Astrocyte of the cerebellum (primary cell): ENCODE measurements around the gene RNF43.
"Not testable (repeated sequence)": the region's sequence is repeated elsewhere in the genome, so short reads cannot be mapped to it uniquely, and the experiment has no call there.

Experiments
- DNase-seq: peaks from one replicate; pipeline ENCODE4 v3.0.0-alpha.2; 2011; ENCODE audit warnings: low read depth
- H3K4me3 ChIP-seq: 2 replicates; pipeline ENCODE4 v1.5.1; 2011; ENCODE audit warnings: mild to moderate bottlenecking, low read depth, low read length, moderate library complexity
- CTCF ChIP-seq: IDR thresholded peaks from 2 replicates; pipeline ENCODE4 v1.5.1; 2012; ENCODE audit warnings: low read length, low read depth, moderate library complexity, mild to moderate bottlenecking; ENCODE audit errors: missing control alignments
- in situ Hi-C: cut with HindIII; loops from 2 replicates; pipeline ENCODE4 v1.10.0; 2017; ENCODE audit warnings: low sequenced_read_pairs

The RNF43 gene

GRCh38 chr17:58401287-58401686, 16.0 kb downstream of the RNF43 start:
- DNase-seq = no peak
- in situ Hi-C loops = no loop called here
- TF ChIP-seq CTCF = no peak
- no peak overlapping the region for H3K4me3 ChIP-seq

- H3K4me3 ChIP-seq = no peak overlapping the region
- in situ Hi-C loops = no loop called here
- no peak for DNase-seq
- no peak for TF ChIP-seq CTCF
Observed at GRCh38 chr17:58400826-58401225, 16.5 kb downstream of the RNF43 start.

- no peak overlapping the region for H3K4me3 ChIP-seq
- DNase-seq = no peak
- in situ Hi-C loops = no loop called here
- no peak for TF ChIP-seq CTCF
Observed at GRCh38 chr17:58399974-58400373, 17.4 kb downstream of the RNF43 start.

GRCh38 chr17:58398574-58399266, 18.6 kb downstream of the RNF43 start:
- no peak for TF ChIP-seq CTCF
- H3K4me3 ChIP-seq = no peak overlapping the region
- in situ Hi-C loops = no loop called here
- no peak for DNase-seq

- in situ Hi-C loops, DNase-seq, H3K4me3 ChIP-seq: not testable (repeated sequence)
Observed at GRCh38 chr17:58397421-58397820, 19.9 kb downstream of the RNF43 start.

- no peak overlapping the region for H3K4me3 ChIP-seq
- TF ChIP-seq CTCF = no peak
- in situ Hi-C loops = no loop called here
- no peak for DNase-seq
Observed at GRCh38 chr17:58396173-58396572, 21.2 kb downstream of the RNF43 start.

- DNase-seq = no peak
- H3K4me3 ChIP-seq = no peak overlapping the region
- no peak for TF ChIP-seq CTCF
- in situ Hi-C loops = no loop called here
Observed at GRCh38 chr17:58394534-58395223, 22.7 kb downstream of the RNF43 start.
